Lower lobe of right lung (tissue), 2 donors: Measurements from ENCODE around the gene BGLAP. TPM values are rescaled to one million over a fixed set of nuclear protein-coding genes. Genes with fewer than 3 reads are reported as not detected.

ENCODE experiments used
- ATAC-seq, 2 donors: fragments of 200-7000 bp; cut with Tn5 transposase; one replicate each; pipeline ENCODE4 v1.9.1; 2020 to 2022; ENCODE audit warnings: mild to moderate bottlenecking in 2 of 2, moderate library complexity in 2 of 2
- DNase-seq: peaks from one replicate; pipeline ENCODE4 v3.0.0-alpha.2; 2020
- H3K27ac ChIP-seq: fragments of 200-600 bp; one replicate; pipeline ENCODE4 v1.8.0; 2022
- H3K27me3 ChIP-seq: fragments of 200-600 bp; one replicate; pipeline ENCODE4 v1.8.0; 2022; ENCODE audit warnings: low read depth
- H3K36me3 ChIP-seq: fragments of 200-600 bp; one replicate; pipeline ENCODE4 v1.8.0; 2022; ENCODE audit warnings: mild to moderate bottlenecking
- H3K4me1 ChIP-seq: fragments of 200-600 bp; one replicate; pipeline ENCODE4 v1.8.0; 2022
- H3K4me3 ChIP-seq: fragments of 200-600 bp; one replicate; pipeline ENCODE4 v1.8.0; 2022; ENCODE audit warnings: mild to moderate bottlenecking
- H3K9me3 ChIP-seq: fragments of 200-600 bp; one replicate; pipeline ENCODE4 v1.8.0; 2022
- intact Hi-C: fragments of 100-400 bp; cut with DNase I; formaldehyde crosslinking; loops from one replicate; pipeline ENCODE4 v1.11.0; 2022
- total RNA-seq: library from RNA; stranded (reverse); fragmentation: NEBNext Ultra II Directional; extraction: Animal tissue kit (Norgen Biotek cat#: 25700); gene quantifications from one replicate; pipeline ENCODE4 v1.2.1, GENCODE V29; 2021
- TF ChIP-seq, protein P1 (sequence below): fragments of 200-600 bp; IDR thresholded peaks from one replicate; pipeline ENCODE4 v1.8.0; 2022; ENCODE audit warnings: antibody characterized with exemption, mild to moderate bottlenecking
- donor health status: DM: no; HTN: yes; CAD: no; lungs with severe emphysema.

BGLAP gene
- total RNA-seq, 1 donor from 2014 or later, result 4.8 TPM

DNA sequence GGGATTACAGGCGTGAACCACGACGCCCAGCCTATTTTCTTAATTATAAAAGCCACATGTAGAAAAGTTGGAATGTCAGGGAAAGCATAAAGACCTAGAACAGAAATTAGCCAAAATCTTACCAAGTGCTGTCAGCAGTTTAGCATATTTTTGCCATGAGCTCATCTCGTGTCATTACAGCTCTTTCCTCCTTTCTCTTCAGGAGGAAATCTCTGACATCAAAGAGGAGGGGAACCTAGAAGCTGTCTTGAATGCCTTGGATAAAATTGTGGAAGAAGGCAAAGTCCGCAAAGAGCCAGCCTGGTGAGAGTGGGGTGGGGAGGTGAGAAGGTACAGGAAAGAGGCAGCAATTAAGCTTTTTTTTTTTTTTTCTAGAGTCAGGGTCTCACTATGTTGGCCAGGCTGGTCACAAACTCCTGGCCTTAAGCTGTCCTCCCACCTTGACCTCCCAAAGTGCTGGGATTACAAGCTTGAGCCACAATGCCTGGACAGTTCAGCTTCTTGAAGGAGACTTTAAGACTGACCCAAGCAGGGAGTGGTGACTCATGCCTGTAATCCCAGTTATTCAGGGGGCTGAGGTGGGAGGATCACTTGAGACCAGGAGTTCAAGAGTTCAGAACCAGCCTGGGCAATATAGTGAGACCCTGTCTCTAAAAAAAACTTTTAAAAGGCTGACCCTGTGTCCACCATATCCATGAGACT lies 8.4 kb upstream of the BGLAP start:
- TF ChIP-seq, protein P1, sequence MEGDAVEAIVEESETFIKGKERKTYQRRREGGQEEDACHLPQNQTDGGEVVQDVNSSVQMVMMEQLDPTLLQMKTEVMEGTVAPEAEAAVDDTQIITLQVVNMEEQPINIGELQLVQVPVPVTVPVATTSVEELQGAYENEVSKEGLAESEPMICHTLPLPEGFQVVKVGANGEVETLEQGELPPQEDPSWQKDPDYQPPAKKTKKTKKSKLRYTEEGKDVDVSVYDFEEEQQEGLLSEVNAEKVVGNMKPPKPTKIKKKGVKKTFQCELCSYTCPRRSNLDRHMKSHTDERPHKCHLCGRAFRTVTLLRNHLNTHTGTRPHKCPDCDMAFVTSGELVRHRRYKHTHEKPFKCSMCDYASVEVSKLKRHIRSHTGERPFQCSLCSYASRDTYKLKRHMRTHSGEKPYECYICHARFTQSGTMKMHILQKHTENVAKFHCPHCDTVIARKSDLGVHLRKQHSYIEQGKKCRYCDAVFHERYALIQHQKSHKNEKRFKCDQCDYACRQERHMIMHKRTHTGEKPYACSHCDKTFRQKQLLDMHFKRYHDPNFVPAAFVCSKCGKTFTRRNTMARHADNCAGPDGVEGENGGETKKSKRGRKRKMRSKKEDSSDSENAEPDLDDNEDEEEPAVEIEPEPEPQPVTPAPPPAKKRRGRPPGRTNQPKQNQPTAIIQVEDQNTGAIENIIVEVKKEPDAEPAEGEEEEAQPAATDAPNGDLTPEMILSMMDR, result no peak
- H3K4me3 ChIP-seq, result no peak overlapping the region
- H3K36me3 ChIP-seq, result peaks cover 78% of the 10 kb centered on the region
- intact Hi-C loops, result no loop called here
- no peaks in the 10 kb centered on the region for H3K9me3 ChIP-seq
- ATAC-seq (no peak), DNase-seq (no peak)
- no peaks in the 10 kb centered on the region for H3K4me1 ChIP-seq
- no peaks in the 10 kb centered on the region for H3K27me3 ChIP-seq
- no peak overlapping the region for H3K27ac ChIP-seq

- DNase-seq (no peak), ATAC-seq (no peak)
- Histone ChIP-seq H3K4me3 (no peak overlapping the region), H3K9me3 (no peaks in the 10 kb centered on the region), H3K27ac (no peak overlapping the region), H3K36me3 (peaks cover 84% of the 10 kb centered on the region), H3K27me3 (no peaks in the 10 kb centered on the region), H3K4me1 (no peaks in the 10 kb centered on the region)
- intact Hi-C loops, result no loop called here
- TF ChIP-seq, protein P1, result no peak
Observed at GRCh38 chr1:156236164-156236563, 5.8 kb upstream of the BGLAP start.

DNA sequence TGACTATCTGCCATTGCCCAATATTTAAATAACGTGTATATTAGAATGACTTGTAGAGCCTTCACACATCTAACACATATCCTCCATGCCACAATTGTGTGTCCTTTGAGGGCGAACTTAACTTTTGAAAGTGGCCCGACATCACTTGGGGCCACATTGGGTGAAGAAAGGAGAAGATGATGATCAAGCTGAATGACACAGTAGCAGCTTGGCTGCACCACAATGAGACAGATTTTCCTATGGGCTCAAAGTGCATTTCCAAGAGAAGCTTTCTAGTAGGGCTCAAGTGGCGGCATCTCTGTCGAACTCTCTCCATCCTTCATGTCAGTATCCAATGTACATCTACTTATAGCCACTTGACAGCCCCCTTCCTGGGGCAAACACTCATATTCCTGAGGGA lies 3.7 kb upstream of the BGLAP start:
- DNase-seq (no peak), ATAC-seq (no peak)
- Histone ChIP-seq H3K9me3 (no peaks in the 10 kb centered on the region), H3K4me1 (no peaks in the 10 kb centered on the region), H3K4me3 (no peak overlapping the region), H3K36me3 (peaks cover 73% of the 10 kb centered on the region), H3K27me3 (no peaks in the 10 kb centered on the region), H3K27ac (no peak overlapping the region)
- intact Hi-C loops, result no loop called here
- TF ChIP-seq, protein P1, result no peak

GRCh38 chr1:156241311-156241811 lies 623 bp upstream of the BGLAP start:
- H3K27ac ChIP-seq, result no peak overlapping the region
- no peak for DNase-seq
- peaks cover 12% of the 10 kb centered on the region for H3K4me1 ChIP-seq
- H3K36me3 ChIP-seq, result peaks cover 46% of the 10 kb centered on the region
- ATAC-seq, result no peak
- no peaks in the 10 kb centered on the region for H3K9me3 ChIP-seq
- TF ChIP-seq, protein P1, result no peak
- no peak overlapping the region for H3K4me3 ChIP-seq
- peaks cover 11% of the 10 kb centered on the region for H3K27me3 ChIP-seq
- intact Hi-C loops, result no loop called here

- intact Hi-C loops, result no loop called here
- ATAC-seq, result no peak
- Histone ChIP-seq H3K27me3 (peaks cover 11% of the 10 kb centered on the region), H3K36me3 (peaks cover 32% of the 10 kb centered on the region), H3K4me3 (no peak overlapping the region), H3K9me3 (no peaks in the 10 kb centered on the region), H3K4me1 (peaks cover 23% of the 10 kb centered on the region), H3K27ac (no peak overlapping the region)
- DNase-seq, result no peak
- TF ChIP-seq, protein P1, result no peak
Observed at GRCh38 chr1:156242738-156243137, 754 bp downstream of the BGLAP start.
